PC-9 (cell line): ENCODE data around the gene PSKH1.

Source experiments
- CTCF ChIP-seq: fragments of 200-600 bp; sonication (generic); conservative IDR thresholded peaks from 2 replicates; pipeline ENCODE4 v1.6.1; 2017; ENCODE audit warnings: mixed run types, antibody characterized with exemption, mild to moderate bottlenecking, moderate library complexity
- EZH2 ChIP-seq: fragments of 200-600 bp; sonication (generic); IDR thresholded peaks from 2 replicates; pipeline ENCODE4 v1.8.0; 2017; ENCODE audit warnings: antibody characterized with exemption, low read depth

GRCh38 chr16:67886387-67886786 lies 6.7 kb upstream of the PSKH1 start:
- TF ChIP-seq CTCF (no peak), EZH2 (no peak)
